Effector CD8-positive, alpha-beta T cell (primary cell): ENCODE results near the gene BCAN.

Source experiments
- DNase-seq: peaks from one replicate; lab custom pipeline; 2025; lab: John Stamatoyannopoulos, UW

BCAN gene

DNA sequence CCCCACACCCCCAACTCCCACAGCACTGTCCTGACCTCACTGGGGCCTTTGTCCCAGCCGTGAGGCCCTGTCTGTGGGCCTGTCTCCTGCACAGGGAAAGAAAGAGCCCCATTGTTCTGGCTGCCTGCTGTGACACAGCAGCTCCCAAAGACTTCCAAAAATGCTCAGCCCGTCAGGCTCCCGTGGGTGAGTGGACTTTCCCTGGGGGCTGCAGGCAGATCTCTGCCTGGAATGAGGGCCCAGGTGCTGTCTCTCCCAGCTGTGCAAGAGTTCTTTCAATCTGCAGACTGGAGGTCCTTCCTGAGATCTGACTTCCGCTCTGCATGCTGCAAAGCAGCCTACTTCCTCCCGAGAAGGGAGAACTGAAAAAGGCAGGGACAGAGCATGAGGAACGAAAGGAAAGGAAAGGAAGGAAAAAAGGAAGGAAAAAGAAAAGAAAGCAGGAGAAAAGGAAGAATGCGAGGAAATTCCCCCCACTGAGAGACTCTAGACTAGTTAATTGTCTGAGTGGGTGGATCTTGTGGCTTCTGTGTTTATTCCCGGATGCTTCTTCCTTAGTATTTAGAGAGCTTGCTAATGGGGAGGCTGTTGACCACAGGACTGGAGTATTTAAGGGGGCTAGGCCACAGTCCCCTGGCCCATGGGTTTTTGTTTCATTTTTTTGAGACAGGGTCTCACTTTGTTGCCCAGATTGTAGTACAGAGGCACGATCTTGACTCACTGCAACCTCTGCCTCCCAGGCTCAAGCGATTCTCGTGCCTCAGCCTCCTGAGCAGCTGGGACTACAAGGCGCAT, 20.3 kb downstream of the BCAN start:
- DNase-seq = no peak

DNA sequence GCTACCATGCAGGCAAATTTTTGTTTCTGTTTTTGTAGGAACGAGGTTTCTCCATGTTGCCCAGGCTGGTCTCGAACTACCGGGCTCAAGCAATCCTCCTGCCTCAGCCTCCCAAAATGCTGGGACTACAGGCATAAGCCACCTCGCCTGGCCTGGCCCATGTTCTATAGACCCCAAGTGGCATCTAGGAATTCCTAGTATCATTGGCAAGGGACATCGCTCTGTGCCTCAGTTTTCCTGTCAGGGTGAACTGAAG, 20.8 kb downstream of the BCAN start:
- DNase-seq = no peak

DNA sequence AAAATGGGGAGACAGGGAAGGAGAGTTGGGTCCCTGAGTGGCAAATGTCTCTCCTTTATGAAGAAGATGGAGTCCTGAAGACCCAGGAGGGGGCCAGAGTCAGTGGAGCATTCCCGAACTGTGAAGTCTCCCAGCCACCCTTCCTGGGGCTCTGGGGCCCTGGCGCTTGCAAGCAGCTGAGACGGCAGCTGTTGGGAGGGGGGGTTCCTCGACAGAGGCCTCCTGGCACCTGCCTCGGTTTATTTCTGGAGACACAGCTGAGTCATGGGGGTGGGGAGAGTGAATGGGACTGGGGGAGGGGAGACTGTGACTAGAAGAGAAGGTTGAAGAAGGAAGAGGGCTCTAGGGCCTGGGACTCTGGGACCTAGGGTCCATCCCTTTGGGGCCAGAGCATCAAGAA, 21.3 kb downstream of the BCAN start:
- no peak for DNase-seq

DNA sequence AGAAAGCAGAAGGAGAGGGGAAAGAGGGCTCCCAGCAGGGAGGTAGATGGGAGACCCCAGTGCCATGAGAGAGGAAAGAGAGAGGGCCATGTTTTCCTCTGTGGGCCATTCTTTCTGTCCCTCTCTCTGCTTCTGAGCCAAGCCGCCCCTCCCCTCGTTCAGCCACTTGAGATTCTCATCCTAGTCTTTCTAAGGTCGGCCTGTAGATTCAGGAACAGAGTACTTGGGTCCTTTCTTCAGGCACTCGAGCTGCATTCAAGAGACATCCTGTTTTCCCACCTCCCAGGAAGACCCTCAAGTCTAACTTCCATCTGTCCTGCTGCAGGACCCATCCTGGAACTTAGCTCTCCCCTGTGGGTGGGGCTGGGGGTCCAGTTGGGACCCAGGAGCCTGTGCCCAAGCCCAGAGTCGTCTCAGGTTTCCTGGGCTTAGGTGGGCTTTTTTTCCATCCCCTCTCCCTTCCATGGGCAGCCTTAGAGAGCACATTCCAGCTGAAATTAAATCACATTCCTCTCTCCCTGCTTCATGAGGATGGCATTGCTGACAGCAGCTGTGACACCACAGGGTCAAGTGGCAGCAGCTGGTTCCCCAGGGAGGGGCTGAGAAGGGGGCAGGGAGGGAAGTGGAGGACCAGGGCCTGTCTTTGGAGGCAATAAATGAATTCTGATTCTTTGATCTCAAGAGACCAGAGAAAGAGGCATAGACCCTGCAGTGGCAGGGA, 22.3 kb downstream of the BCAN start:
- DNase-seq = no peak

DNA sequence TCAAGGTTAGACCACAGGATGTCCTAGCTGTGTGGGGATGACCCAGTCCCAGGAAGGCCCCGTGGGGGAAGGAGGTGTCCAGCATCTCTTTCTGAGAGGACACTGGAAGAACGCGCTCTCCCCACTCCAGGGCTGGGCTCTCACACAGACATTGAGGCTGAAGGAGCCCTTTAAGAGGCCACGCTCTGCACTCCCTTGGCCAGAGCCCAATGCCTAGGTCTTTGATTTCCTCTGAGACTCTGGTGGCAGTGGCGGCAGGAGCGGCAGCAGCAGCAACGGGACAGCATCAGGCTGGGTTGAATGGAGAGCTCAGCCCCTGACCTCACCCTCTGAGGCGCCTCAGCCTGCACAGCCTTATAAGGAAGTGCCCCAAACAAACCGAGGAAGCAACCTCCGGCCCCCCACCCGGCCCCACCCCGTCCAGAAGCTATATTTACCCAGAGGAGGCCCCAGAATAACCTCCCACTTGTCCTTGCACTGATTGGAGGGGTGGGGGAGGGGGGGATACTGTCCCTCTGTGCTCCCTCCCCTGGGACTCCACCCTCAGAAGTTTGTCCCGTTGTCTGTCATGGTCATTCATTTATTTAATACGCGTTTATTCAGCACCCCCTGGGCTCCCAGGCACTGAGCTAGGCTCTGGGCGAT, 23.0 kb downstream of the BCAN start:
- no peak for DNase-seq

DNA sequence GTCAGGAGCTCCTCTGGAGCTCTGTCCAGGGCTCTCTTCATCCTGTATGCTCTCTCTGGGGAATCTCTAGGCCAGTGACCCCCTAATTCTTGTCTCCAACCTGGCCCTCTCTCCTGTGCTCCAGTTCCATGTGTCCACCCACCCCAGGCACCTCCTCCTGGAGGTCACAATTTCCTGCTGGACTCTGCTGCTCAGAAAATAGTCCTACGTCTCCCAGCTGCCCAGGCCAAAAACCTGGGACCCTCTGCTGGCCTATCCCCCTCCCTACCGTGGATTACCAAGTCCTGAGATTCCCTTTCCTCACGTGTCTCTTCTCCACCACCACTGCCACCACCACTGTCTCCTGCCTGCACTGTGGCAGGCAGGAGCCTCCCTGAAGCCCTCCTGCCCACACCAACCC, 23.6 kb downstream of the BCAN start:
- no peak for DNase-seq

DNA sequence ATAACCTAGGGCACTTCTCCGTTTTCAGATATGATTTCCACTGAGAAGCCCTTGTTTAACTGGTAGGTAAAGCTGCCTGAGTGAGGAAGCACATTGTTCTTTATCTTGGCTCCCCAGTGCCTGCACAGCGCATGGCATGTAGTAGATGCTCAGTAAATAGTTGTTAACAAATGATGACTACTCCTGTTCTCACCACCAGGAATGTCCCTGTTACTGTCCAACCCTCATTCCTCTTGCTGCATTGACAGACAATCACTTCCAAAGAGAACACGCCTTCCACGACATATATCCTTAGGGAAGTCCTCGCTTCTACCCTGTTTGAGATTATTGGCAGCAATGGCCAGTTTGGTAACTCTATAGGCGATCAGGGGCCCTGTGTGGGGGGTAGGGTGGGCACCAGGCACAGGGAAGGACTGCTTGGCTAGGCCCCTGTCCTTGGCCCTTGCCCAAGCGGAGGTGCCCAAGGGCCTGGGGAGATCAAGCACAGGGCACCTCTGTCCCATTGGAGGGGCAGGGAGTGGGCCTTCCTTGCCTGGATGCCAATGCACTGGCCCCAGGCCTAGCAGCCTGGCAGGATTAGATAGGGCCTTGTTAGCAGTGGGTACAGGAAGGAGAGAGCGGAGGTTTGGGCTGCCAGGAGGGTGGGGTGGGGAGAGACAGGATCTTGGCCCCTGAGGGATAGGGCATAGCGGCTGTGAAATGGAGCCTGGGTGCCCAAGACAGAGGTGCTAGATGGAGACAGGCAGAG, 25.1 kb downstream of the BCAN start:
- DNase-seq = no peak

DNA sequence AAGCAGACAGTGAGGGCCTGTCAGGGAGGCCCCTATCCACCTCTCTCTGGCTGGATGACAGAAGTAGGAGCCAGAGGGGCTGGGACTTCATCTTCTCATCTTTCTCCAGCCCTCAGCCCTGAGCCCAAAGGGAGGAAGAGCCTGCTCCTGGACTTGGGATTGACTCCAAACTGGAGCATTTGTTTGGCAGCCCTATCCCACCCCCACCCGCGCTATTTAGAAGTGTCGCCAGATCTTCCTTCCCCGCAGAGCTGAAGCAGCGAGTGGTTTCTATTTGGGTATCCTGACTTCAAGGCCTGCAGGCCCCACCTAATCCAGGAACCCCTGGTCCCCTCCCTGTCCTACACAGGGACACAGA, 25.7 kb downstream of the BCAN start:
- no peak for DNase-seq

DNA sequence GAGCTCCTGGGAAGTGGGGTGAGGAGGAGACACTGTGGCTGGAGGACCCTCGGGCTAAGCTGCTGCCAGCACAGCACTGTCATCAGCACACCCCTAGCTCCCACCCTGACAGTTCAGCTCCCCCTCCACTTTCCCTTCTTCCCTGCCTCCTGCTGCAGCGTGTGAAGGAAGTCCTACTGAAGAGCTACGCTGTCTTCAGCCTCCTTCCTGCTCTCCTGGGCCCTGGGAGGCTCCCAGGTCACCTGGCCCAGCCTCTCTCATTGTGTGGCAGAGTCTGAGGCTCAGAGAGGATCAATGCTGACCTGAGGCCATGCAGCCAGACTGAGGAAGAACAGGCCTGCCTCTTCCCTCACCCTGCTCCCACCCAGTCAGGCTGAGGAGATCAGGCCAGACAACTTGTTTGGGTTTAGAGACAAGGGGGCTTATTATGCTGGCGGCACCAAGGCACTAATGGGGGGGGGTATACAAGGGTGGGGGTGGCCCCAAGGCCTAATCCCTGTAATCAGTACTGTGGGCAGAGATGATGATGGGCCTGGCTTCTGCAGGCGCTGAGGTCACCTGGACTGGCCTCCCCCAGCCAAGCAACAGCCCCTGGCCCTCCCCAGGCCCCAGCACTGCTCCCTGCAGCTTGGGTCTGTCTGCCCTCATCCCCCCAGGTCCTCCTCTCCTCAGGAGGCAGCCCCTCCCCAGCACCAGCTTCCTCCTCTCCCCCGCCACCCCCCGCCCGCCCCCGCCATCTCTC, 26.2 kb downstream of the BCAN start:
- DNase-seq = no peak

DNA sequence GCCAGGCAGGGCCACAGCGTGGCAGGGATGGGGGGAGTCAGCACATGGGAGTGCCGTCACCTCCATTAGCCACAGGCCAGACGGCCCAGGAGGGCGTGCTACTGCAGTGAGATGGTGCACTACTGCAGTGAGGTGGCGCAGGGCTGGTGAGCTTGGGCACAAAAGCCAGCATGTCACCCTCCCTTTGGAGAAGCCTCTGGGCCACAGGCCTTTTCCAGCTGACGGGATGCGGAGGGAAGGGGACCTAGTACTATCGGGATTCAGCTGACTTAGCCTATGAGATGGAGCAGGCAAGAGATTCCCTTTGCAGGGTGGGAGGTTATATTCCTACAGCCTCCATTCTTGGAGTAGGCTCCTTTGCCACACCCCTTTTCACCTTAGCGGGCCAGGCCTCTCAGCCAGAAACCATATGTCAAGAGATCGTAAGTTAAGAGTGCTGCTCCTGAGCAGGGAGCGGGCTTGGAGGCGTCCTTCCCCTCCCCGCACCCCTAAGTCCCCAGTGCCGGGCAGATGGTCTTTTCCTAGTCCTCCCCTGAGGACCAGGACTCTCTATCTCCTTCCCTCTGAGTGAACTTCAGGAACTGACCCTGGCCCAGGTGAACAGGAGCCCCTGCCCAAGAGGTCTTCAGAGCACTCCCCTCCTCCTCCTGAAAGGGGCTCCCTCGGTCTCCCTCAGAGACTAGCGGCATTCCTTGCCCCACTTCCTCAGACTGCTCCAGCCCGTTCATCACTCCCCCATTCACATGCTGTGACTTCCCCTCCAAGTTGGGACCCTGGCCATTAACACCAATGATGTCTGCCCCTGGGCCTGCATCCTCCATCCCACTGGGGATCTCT, 27.1 kb downstream of the BCAN start:
- DNase-seq = no peak

DNA sequence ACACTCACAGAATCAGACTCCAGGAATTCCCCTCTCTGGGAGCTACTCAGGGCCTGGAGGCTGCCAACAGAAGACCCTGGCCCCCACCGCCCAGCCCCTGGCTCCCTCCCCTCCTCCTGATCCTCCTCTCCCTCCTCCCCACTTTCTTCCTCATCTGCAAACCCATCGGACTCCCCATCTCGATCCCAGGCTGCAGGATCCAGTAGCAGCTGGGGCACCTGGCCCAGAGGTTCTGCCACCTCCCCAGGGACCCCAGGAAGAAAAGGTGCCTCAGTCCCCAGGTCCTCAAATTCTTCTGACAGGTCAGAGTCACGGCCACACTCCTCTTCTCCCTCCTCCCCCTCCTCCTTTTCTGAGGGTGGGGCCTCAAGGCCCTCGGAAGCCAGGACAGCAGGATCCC, 27.9 kb downstream of the BCAN start:
- DNase-seq = no peak

DNA sequence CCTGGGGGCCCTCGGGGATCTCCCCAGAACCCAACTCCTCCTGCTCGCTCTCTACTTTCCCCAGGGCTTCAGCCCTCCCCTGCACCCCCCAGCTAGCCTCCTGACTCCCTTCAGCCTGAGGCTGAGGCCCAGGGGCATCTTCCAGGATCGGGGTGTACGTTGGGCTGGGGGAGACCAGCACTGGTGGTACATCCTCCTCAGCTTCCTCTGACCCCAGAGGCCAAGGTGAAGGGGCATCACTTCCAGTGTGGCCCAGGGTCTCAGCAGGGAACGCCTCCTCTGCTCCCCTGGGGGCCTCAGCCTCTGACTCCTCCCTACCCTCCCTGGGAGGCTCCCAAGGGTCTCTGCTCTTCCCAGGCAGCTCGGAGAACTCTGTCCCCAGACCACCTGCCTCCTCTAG, 28.4 kb downstream of the BCAN start:
- no peak for DNase-seq

DNA sequence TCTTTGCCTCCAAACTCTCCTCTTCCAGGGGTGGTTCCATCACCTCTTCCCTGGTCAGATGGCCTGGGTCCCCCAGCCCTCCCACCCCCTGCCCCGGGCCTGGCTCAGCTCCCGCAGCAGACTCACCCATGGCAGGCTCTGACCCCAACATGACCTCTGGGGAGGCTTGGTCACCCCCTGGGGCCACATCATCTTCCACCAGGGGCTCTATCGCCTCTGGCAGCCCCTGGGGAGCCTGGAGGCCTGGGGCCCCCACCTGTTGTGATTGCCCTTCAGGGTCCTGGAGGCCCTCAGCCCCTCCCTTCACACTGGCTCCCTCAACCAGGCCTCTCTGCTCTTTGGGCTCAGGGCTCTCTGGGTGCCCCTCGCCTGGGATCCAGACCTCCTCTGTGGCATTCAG, 28.9 kb downstream of the BCAN start:
- no peak for DNase-seq

DNA sequence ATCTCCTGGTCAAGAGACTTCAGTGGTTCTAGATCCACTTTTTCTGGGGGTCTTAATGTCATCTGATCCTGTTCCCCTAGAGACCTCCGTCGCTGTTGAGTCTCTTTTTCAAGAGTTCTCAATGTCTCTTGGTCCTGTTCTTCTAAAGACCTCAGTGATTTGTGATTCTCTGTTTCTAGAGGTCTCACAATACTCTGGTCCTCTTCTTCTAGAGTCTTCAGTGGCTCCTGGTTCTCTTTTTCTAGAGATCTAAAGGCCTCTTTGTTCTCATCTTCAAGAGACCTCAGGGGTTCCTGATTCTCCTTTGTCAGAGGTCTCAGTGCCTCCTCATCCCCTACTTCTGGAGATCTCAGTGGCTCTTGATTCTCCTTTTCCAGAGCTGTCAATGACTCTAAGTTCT, 29.9 kb downstream of the BCAN start:
- DNase-seq = no peak

DNA sequence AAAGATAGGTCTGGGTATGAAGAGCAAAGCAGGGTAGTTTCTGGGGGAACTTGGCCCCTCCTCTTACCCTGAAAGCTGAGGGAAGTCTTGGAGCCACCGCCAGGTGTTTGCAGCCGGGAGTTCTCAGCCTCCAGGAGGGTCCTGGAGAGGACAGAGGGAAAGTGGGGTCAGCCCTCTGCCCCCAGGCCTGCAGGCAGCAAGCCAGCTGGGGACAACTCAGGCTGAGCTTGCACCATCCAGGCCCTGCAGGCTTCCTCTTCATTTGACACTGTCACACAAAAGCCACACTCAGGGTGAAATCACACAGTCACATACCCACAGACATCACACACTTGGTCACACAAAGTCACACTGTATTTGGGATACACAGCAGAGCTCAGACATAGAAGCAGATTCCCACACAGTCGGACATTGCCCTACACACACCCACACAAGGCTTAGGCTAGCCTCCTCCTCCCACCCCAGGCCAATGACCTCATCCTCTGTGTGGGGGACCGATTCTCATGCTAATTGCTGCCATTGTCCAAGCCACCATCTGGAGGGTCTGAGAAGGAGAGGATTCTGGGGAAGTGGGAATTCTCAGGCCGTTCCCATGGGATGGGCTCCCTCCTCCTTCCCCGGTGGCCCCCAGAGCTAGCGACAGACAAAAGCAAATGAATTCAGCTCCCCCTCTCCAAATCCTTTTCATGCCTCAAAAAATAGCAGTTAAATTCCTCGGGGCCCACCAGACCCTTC, 31.6 kb downstream of the BCAN start:
- no peak for DNase-seq

DNA sequence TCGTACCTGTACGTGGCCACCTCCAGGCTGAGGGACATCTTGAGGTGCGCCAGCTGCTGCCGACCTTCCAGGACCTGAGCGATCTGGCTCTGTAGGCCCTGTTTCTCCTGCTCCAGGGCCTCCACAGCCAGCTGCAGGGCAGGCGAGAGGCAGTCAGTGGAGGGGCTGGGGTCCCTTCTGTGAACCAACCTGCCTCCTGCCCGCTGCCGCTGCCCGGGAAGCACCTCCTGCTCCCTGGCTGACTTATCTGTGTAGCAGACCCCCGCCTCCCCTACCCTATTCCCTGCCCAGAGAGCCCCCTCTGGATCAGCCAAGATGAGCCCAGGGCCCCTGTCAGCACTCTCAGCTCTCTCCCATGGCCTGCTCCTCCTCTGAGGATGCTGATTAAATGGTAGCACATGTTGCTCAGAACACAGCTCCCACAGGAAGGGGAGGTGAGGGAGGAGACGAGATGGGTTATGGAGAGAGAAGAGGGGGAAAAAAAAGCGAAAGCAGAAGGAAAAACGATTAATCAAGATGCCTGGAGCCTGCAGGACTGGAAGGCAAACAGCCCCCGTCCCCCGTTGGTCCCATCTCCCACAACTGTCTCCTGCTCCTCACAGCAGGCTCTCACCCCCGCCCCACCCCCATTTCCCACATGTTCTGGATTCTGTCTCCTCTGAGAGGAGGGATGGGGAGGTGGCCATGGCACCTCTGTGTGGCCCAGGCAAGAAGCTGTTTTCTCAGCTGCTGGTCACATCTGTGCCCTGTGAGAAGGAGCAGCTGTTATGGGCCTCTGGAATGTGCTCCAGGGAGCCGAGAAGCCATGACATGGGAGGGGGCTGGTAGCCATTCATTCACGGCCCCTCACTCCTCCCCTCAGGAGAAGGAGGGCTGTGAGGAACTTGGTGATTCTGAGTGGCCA, 33.5 kb downstream of the BCAN start:
- DNase-seq = no peak

DNA sequence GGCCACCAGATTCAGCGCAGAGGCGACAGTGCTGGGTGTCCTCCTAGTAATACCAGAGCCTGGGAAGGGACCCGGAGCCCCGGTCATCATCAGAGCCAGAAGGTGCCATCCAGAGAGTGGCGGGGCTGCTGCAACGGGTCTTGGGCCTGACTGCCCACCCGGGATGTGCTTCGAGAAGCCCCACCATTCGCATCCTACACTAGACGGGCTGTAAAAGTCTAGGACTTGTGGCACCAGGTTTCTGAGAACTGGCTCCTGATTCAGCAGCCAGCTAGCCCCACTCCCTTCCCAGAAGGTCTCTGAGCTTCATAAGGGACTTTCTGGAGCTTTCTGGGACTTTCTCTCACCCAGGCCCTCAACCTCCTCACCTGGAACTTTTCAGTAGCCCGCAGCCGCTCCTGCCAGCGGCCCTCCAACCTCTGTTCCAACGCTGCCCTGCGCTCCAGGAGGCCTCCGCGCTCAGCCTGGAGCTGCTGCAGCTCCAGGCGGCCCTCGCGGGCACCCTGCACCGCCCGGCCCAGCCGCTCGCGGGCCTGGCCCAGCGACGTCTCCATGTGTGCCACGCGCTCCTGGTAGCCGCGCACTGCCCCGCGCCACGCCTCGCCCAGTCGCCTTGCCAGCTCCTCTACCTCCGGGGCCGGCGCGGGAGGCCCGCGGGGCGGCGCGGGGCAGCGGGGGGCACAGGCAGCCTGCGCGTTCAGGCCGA, 34.4 kb downstream of the BCAN start:
- no peak for DNase-seq

DNA sequence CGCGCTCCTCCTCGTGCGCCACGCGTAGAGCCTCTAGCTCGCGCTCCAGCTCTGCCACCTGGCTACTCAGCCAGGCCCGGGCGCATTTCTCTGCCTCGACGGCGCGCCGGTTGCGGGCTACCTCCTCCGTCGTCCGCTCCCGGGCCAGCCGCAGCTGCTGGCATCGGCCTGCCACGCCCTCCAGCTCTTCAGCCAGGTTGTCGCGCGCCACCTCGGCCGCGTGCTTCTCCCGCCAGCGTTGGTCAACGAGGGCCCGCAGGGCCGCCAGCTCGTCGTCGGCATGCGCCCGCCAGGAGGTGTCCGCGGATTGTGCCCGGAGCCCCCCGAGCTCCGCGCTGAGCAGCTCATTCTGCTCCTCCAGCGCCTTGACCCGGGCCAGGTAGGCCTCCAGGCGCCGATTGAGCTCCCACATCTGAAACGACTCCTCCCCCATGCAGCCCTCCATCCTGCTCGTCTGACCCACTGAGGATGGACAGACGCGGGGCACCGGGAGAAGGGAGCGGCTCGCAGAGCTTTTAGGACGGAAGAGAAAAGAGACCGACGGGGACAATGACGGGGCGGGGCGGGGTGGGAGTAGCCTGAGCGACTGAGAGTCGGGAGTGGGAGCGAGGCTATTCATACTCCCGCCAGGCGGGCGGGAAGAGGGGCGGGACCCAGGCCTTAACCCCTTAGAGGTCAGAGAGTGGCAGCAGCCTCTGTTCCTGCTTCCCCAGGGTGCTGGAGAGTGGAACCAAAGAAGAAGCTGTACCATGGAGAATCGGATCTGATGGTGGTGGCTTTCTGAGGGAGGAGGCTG, 35.1 kb downstream of the BCAN start, which contains the start of gene NES:
Gene NES (minus strand): TSS at position 588 of the 796 bp plus-strand sequence. CDS start 143 bp downstream, at position 445.
- DNase-seq = no peak
